K562 (cell line): Measurements from ENCODE around the gene ABCD3. TPM values are rescaled to one million over a fixed set of nuclear protein-coding genes. Genes with fewer than 3 reads are reported as not detected.

Experiments used
- NFIX ChIP-seq: fragments of 250-450 bp; sonication (Bioruptor Pico); IDR thresholded peaks from 2 replicates; pipeline ENCODE4 v1.4.0; 2020; ENCODE audit warnings: low read depth, mild to moderate bottlenecking, moderate library complexity
- XRCC4 ChIP-seq: IDR thresholded peaks from one replicate; pipeline ENCODE4 v1.6.1; 2011; ENCODE audit not compliant: insufficient read depth, insufficient read length; ENCODE audit errors: extremely low read depth
- polyA plus RNA-seq, 8 experiments: library from polyadenylated mRNA; depleted of rRNA in 4 of 8; stranded (reverse) in 5 of 8; unstranded in 3 of 8; fragments of >200 nt; fragmentation: Nextera tagmentation in 2 of 8; fragmentation: Illumina TruSeq in 1 of 8; extraction: Ambion mirVana in 2 of 8; extraction: Trizol in 1 of 8; gene quantifications; 2 replicates each; pipeline versions ENCODE4 v1.2.1 to v1.2.3, GENCODE V29; 2011 to 2014; ENCODE audit warnings: inconsistent platforms in 1 of 8, missing spikeins in 1 of 8
- total RNA-seq, 7 experiments: library from RNA; depleted of rRNA in 6 of 7; stranded (reverse); fragments of >200 nt in 6 of 7; fragmentation: Illumina TruSeq in 2 of 7; extraction: Trizol in 2 of 7; gene quantifications; 2 replicates each; pipeline versions ENCODE4 v1.2.1 to v1.2.3, GENCODE V29; 2011 to 2021; ENCODE audit warnings: low replicate concordance in 1 of 7
- TF ChIP-seq, protein P1 (sequence below): fragments of 250-450 bp; sonication (Bioruptor Pico); IDR thresholded peaks from 2 replicates; pipeline ENCODE4 v1.8.0; 2021; ENCODE audit warnings: moderate library complexity, mild to moderate bottlenecking, inconsistent platforms
- TF ChIP-seq, protein P2 (sequence below): sonication (generic); formaldehyde crosslinking; IDR thresholded peaks from 2 replicates; pipeline ENCODE4 v1.8.1; 2023; ENCODE audit warnings: mild to moderate bottlenecking, missing genetic modification reagents
- TF ChIP-seq, protein P3 (sequence below): fragments of 250-450 bp; sonication (Bioruptor Pico); IDR thresholded peaks from 2 replicates; pipeline ENCODE4 v1.5.0; 2020; ENCODE audit warnings: mild to moderate bottlenecking
- TF ChIP-seq, protein P4 (sequence below): fragments of 250-450 bp; sonication (Bioruptor Pico); IDR thresholded peaks from 2 replicates; pipeline ENCODE4 v1.8.0; 2022; ENCODE audit warnings: inconsistent platforms

ABCD3 gene
- total and polyA plus RNA-seq, 9 of the 15 experiments (the other 6 are each of a cell fraction or from before 2014, with no cell fraction given): 11.0 to 30.7 (median 15.5) TPM

DNA sequence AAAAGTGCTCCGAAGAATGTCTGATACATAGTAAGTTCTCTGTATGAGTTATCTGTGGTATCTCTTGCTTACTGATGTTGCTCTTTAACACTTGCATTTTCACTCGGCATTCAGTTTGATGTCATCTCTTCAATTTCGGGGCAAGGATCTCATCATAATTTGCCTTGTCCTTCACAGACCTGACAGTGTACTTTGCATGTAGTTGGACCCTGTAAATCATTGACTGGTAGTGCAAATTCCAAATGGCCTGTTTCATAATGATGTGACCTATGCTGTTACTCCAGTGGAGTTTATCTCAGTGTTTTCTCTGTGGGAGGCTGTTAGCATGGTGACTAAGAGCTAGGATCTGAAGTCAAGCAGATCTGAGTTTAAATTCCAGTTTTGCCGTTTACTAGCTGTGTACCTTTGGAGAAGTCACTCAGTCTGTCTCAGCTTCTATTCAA lies 34.2 kb upstream of the ABCD3 start (continued):
- TF ChIP-seq NFIX (CRISPR knock-in tag) (no peak), XRCC4 (no peak)
- TF ChIP-seq, protein P1, sequence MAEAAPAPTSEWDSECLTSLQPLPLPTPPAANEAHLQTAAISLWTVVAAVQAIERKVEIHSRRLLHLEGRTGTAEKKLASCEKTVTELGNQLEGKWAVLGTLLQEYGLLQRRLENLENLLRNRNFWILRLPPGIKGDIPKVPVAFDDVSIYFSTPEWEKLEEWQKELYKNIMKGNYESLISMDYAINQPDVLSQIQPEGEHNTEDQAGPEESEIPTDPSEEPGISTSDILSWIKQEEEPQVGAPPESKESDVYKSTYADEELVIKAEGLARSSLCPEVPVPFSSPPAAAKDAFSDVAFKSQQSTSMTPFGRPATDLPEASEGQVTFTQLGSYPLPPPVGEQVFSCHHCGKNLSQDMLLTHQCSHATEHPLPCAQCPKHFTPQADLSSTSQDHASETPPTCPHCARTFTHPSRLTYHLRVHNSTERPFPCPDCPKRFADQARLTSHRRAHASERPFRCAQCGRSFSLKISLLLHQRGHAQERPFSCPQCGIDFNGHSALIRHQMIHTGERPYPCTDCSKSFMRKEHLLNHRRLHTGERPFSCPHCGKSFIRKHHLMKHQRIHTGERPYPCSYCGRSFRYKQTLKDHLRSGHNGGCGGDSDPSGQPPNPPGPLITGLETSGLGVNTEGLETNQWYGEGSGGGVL (CRISPR knock-in tag): no peak
- TF ChIP-seq, protein P2, sequence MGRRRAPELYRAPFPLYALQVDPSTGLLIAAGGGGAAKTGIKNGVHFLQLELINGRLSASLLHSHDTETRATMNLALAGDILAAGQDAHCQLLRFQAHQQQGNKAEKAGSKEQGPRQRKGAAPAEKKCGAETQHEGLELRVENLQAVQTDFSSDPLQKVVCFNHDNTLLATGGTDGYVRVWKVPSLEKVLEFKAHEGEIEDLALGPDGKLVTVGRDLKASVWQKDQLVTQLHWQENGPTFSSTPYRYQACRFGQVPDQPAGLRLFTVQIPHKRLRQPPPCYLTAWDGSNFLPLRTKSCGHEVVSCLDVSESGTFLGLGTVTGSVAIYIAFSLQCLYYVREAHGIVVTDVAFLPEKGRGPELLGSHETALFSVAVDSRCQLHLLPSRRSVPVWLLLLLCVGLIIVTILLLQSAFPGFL: no peak
- TF ChIP-seq, protein P3, sequence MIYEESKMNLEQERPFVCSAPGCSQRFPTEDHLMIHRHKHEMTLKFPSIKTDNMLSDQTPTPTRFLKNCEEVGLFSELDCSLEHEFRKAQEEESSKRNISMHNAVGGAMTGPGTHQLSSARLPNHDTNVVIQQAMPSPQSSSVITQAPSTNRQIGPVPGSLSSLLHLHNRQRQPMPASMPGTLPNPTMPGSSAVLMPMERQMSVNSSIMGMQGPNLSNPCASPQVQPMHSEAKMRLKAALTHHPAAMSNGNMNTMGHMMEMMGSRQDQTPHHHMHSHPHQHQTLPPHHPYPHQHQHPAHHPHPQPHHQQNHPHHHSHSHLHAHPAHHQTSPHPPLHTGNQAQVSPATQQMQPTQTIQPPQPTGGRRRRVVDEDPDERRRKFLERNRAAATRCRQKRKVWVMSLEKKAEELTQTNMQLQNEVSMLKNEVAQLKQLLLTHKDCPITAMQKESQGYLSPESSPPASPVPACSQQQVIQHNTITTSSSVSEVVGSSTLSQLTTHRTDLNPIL (CRISPR knock-in tag): no peak
- TF ChIP-seq, protein P4, sequence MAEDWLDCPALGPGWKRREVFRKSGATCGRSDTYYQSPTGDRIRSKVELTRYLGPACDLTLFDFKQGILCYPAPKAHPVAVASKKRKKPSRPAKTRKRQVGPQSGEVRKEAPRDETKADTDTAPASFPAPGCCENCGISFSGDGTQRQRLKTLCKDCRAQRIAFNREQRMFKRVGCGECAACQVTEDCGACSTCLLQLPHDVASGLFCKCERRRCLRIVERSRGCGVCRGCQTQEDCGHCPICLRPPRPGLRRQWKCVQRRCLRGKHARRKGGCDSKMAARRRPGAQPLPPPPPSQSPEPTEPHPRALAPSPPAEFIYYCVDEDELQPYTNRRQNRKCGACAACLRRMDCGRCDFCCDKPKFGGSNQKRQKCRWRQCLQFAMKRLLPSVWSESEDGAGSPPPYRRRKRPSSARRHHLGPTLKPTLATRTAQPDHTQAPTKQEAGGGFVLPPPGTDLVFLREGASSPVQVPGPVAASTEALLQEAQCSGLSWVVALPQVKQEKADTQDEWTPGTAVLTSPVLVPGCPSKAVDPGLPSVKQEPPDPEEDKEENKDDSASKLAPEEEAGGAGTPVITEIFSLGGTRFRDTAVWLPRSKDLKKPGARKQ (CRISPR knock-in tag): no peak
